H9 (cell line): ENCODE measurements around the gene PPARG. TPM values are rescaled to one million over a fixed set of nuclear protein-coding genes. Genes with fewer than 3 reads are reported as not detected.

Source experiments
- DNase-seq: peaks from one replicate; pipeline ENCODE4 v3.0.0-alpha.2; 2017
- H2AFZ ChIP-seq: one replicate; pipeline ENCODE4 v1.6.1; 2013; ENCODE audit warnings: mild to moderate bottlenecking, low read length, control low read depth, moderate library complexity
- H2AK5ac ChIP-seq: 2 replicates; pipeline ENCODE4 v1.6.1; 2013; ENCODE audit warnings: low read length, control low read depth, mixed read lengths; ENCODE audit not compliant: insufficient read length
- H2BK120ac ChIP-seq: one replicate; pipeline ENCODE4 v1.6.1; 2013; ENCODE audit warnings: low read depth, mild to moderate bottlenecking, low read length, control low read depth, inconsistent platforms; ENCODE audit not compliant: poor library complexity, severe bottlenecking
- H2BK12ac ChIP-seq: 2 replicates; pipeline ENCODE4 v1.6.1; 2013; ENCODE audit warnings: low read length, control low read depth, mixed read lengths, low read depth; ENCODE audit not compliant: insufficient read length
- H2BK15ac ChIP-seq: 2 replicates; pipeline ENCODE4 v1.6.1; 2013; ENCODE audit warnings: low read depth, low read length, control low read depth
- H2BK20ac ChIP-seq: one replicate; pipeline ENCODE4 v1.6.1; 2013; ENCODE audit warnings: low read depth, mild to moderate bottlenecking, low read length, control low read depth, inconsistent platforms; ENCODE audit not compliant: poor library complexity, severe bottlenecking
- H2BK5ac ChIP-seq: 2 replicates; pipeline ENCODE4 v1.6.1; 2013; ENCODE audit warnings: low read length, control low read depth, mixed read lengths; ENCODE audit not compliant: insufficient read length
- H3K14ac ChIP-seq: 2 replicates; pipeline ENCODE4 v1.6.1; 2013; ENCODE audit warnings: low read length, control low read depth; ENCODE audit not compliant: insufficient read depth
- H3K18ac ChIP-seq: 2 replicates; pipeline ENCODE4 v1.6.1; 2013; ENCODE audit warnings: low read depth, mild to moderate bottlenecking, mixed read lengths, low read length, control low read depth; ENCODE audit not compliant: insufficient read length
- H3K23ac ChIP-seq: 2 replicates; pipeline ENCODE4 v1.6.1; 2013; ENCODE audit warnings: low read length, control low read depth, mixed read lengths, low read depth; ENCODE audit not compliant: insufficient read length
- H3K23me2 ChIP-seq: 2 replicates; pipeline ENCODE4 v1.6.1; 2013; ENCODE audit warnings: low read depth, mild to moderate bottlenecking, mixed read lengths, low read length, control low read depth; ENCODE audit not compliant: insufficient read length, poor library complexity, severe bottlenecking
- H3K27ac ChIP-seq: 2 replicates; pipeline ENCODE4 v1.5.1; 2013; ENCODE audit warnings: low read length, control low read depth, mixed read lengths, low read depth; ENCODE audit not compliant: insufficient read length
- H3K27me3 ChIP-seq: 2 replicates; pipeline ENCODE4 v1.6.1; 2013; ENCODE audit warnings: low read length, control low read depth, inconsistent platforms; ENCODE audit not compliant: insufficient read depth
- H3K4ac ChIP-seq: 2 replicates; pipeline ENCODE4 v1.6.1; 2013; ENCODE audit warnings: low read depth, mild to moderate bottlenecking, control low read depth, inconsistent platforms, low read length, moderate library complexity
- H3K4me1 ChIP-seq: 2 replicates; pipeline ENCODE4 v1.6.1; 2013; ENCODE audit warnings: low read length, control low read depth, inconsistent platforms; ENCODE audit not compliant: insufficient read depth
- H3K4me2 ChIP-seq: 2 replicates; pipeline ENCODE4 v1.6.1; 2013; ENCODE audit warnings: low read length, control low read depth, mixed read lengths; ENCODE audit not compliant: insufficient read length, insufficient read depth
- H3K56ac ChIP-seq: 2 replicates; pipeline ENCODE4 v1.6.1; 2013; ENCODE audit warnings: low read depth, mild to moderate bottlenecking, mixed read lengths, low read length, control low read depth; ENCODE audit not compliant: insufficient read length
- H3K79me1 ChIP-seq: 2 replicates; pipeline ENCODE4 v1.6.1; 2013; ENCODE audit warnings: low read depth, mild to moderate bottlenecking, moderate library complexity, low read length, control low read depth, inconsistent platforms; ENCODE audit not compliant: insufficient read depth, poor library complexity, severe bottlenecking
- H3K79me2 ChIP-seq: 2 replicates; pipeline ENCODE4 v1.6.1; 2013; ENCODE audit warnings: low read length, control low read depth, inconsistent platforms; ENCODE audit not compliant: insufficient read depth
- H3K9ac ChIP-seq: 2 replicates; pipeline ENCODE4 v1.6.1; 2013; ENCODE audit warnings: low read length, control low read depth, mixed read lengths; ENCODE audit not compliant: insufficient read length; ENCODE audit errors: extremely low read depth
- H3K9me3 ChIP-seq: one replicate; pipeline ENCODE4 v1.6.1; 2013; ENCODE audit warnings: low read depth, low read length, inconsistent platforms; ENCODE audit not compliant: control insufficient read depth
- H3T11ph ChIP-seq: one replicate; pipeline ENCODE4 v1.6.1; 2013; ENCODE audit warnings: mild to moderate bottlenecking, low read length, control low read depth, inconsistent platforms
- H4K20me1 ChIP-seq: one replicate; pipeline ENCODE4 v1.6.1; 2013; ENCODE audit not compliant: control insufficient read depth, insufficient read length, insufficient read depth
- H4K5ac ChIP-seq: 2 replicates; pipeline ENCODE4 v1.6.1; 2013; ENCODE audit warnings: low read depth, mild to moderate bottlenecking, mixed read lengths, low read length, control low read depth; ENCODE audit not compliant: insufficient read length
- H4K8ac ChIP-seq: replicated peaks from 2 replicates; pipeline ENCODE4 v1.6.1; 2013; ENCODE audit warnings: low read length, control low read depth, mixed read lengths, low read depth; ENCODE audit not compliant: insufficient read length
- H4K91ac ChIP-seq: 2 replicates; pipeline ENCODE4 v1.6.1; 2013; ENCODE audit warnings: low read depth, mild to moderate bottlenecking, moderate library complexity, mixed read lengths, low read length, control low read depth; ENCODE audit not compliant: insufficient read length
- H3K27ac Mint-ChIP-seq, 3 experiments: 2 replicates in 2 of 3; 3 replicates in 1 of 3; pipeline ENCODE4 v1.8.0; 2020 to 2021; ENCODE audit warnings: mixed read lengths in 3 of 3, mild to moderate bottlenecking in 1 of 3, moderate library complexity in 1 of 3
- H3K27me3 Mint-ChIP-seq: 2 replicates; pipeline ENCODE4 v1.8.0; 2021; ENCODE audit warnings: low read depth, mild to moderate bottlenecking, moderate library complexity, mixed read lengths
- H3K36me3 Mint-ChIP-seq, 3 experiments: 2 replicates in 2 of 3; 3 replicates in 1 of 3; pipeline ENCODE4 v1.8.0; 2020 to 2021; ENCODE audit warnings: low read depth in 3 of 3, mixed read lengths in 3 of 3; ENCODE audit not compliant: insufficient read depth in 1 of 3
- H3K4me1 Mint-ChIP-seq, 2 experiments: 2 replicates each; pipeline ENCODE4 v1.8.0; 2020; ENCODE audit warnings: mixed read lengths in 2 of 2
- H3K4me3 Mint-ChIP-seq, 2 experiments: 2 replicates in 1 of 2; 3 replicates in 1 of 2; pipeline ENCODE4 v1.8.0; 2020 to 2021; ENCODE audit warnings: mild to moderate bottlenecking in 2 of 2, mixed read lengths in 2 of 2, moderate library complexity in 1 of 2
- H3K9me3 Mint-ChIP-seq, 2 experiments: 2 replicates in 1 of 2; 3 replicates in 1 of 2; pipeline ENCODE4 v1.8.0; 2020; ENCODE audit warnings: mild to moderate bottlenecking in 2 of 2, mixed read lengths in 2 of 2, moderate library complexity in 1 of 2
- CTCF ChIP-seq: fragments of 200-600 bp; sonication (generic); conservative IDR thresholded peaks from 3 replicates; pipeline ENCODE4 v1.8.0; 2021; ENCODE audit warnings: antibody characterized with exemption, mild to moderate bottlenecking
- WGBS: extraction: QIAGEN DNeasy Blood & Tissue Kit; methylation state at CpG from one replicate; pipeline ENCODE4 v1.1.7; 2013; ENCODE audit warnings: missing lambda C conversion rate, low lambda C conversion rate, mixed read lengths; ENCODE audit not compliant: insufficient read length; ENCODE audit errors: extremely low coverage; 5-methylcytosine and 5-hydroxymethylcytosine counted together
- total RNA-seq: library from RNA; stranded (reverse); gene quantifications from 2 replicates; pipeline ENCODE4 v1.2.1, GENCODE V29; 2021

PPARG gene
- total RNA-seq, 1 experiment from 2014 or later = 0.42 TPM

GRCh38 chr3:12423131-12423530 lies 134.3 kb downstream of the PPARG start:
- no peak overlapping the region for H3K18ac ChIP-seq
- no CpG with 5 or more reads among the region's 4 CpGs for WGBS
- Mint-ChIP-seq H3K9me3 (no peaks in the 10 kb centered on the region), H3K4me1 (peaks cover 34 to 36% of the 10 kb centered on the region in 2 experiments), H3K27me3 (peaks cover 5% of the 10 kb centered on the region; the same call in 1 of the 2 replicates), H3K36me3 (0 out of 7 replicates have a peak, but pooled peaks cover 0 to 1% (median 0%) of the 10 kb centered on the region in 3 experiments), H3K27ac (no peak overlapping the region), H3K4me3 (no peak overlapping the region)
- H3K14ac ChIP-seq = no peak overlapping the region
- no peak overlapping the region for H3K4ac ChIP-seq
- H3K79me2 ChIP-seq = no peaks in the 10 kb centered on the region
- no peak overlapping the region for H2BK15ac ChIP-seq
- H2BK20ac ChIP-seq = no peak overlapping the region
- no peak overlapping the region for H3T11ph ChIP-seq
- H3K27me3 ChIP-seq = no peaks in the 10 kb centered on the region
- no peaks in the 10 kb centered on the region for H3K23me2 ChIP-seq
- H4K91ac ChIP-seq = no peak overlapping the region
- H3K27ac ChIP-seq = no peak overlapping the region
- H3K56ac ChIP-seq = no peak overlapping the region
- no peak for TF ChIP-seq CTCF
- no peak overlapping the region for H2BK120ac ChIP-seq
- H3K23ac ChIP-seq = no peak overlapping the region
- no peak overlapping the region for H3K4me2 ChIP-seq
- no peak overlapping the region for H4K8ac ChIP-seq
- no peak overlapping the region for H2AFZ ChIP-seq
- H3K9ac ChIP-seq = no peak overlapping the region
- H2AK5ac ChIP-seq = no peak overlapping the region
- H3K9me3 ChIP-seq = no peaks in the 10 kb centered on the region
- no peak overlapping the region for H4K5ac ChIP-seq
- no peak overlapping the region for H2BK5ac ChIP-seq
- no peaks in the 10 kb centered on the region for H4K20me1 ChIP-seq
- no peak for DNase-seq
- no peaks in the 10 kb centered on the region for H3K79me1 ChIP-seq
- H2BK12ac ChIP-seq = no peak overlapping the region
- H3K4me1 ChIP-seq = peaks cover 5% of the 10 kb centered on the region
